ENCODE measurements around the gene FBXO47.

Gene FBXO47

GRCh38 chr17:38892620-38893019, 74.6 kb downstream of the FBXO47 start:
- TF ChIP-seq ZFX (IDR thresholded peaks at IDR 0.05) (no peak), CTCF (conservative IDR thresholded peaks at IDR 0.05) (no peak)
- H3K27ac ChIP-seq = no peak overlapping the region

DNA sequence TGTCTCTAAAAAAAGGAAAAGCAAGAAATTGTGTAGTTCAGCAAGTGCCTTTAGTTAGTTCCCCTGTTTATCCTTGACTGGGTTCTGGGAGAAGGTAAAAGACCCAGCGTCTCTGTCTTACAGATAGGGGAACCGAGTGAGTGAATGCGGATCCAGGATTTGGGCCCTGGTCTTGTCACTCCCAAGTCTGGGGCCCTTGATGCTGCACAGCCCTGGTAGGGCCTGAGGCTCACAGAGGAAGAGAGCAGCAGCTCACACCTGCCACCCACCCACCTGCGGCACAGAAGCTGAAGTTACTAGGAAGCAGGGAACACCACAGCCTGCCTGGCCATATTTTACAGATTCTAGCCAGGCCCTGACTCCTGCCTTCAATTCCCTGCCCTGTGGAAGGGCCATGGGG, 75.1 kb downstream of the FBXO47 start:
- TF ChIP-seq CTCF (conservative IDR thresholded peaks at IDR 0.05) (no peak), ZFX (IDR thresholded peaks at IDR 0.05) (no peak)
- no peak overlapping the region for H3K27ac ChIP-seq

DNA sequence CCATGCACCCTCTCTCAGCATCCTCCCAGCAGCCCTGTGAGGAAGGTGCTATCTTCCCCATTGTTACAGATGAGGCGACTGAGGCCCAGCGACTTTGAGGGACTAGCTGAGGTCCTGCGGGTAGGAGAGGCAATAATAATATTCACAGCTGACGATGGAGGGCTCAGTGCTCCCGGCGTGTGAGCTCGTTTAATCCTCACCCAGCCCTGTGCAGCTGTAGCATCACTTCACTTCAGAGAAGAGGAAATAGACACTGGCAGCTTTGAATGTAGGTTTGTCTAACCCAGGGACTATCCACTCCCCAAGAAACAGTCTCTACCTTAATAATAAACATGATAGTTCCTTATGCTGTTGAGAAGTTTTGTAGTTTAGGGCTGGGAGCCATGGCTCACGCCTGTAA, 75.8 kb downstream of the FBXO47 start:
- TF ChIP-seq CTCF (conservative IDR thresholded peaks at IDR 0.05) (no peak), ZFX (IDR thresholded peaks at IDR 0.05) (no peak)
- no peak overlapping the region for H3K27ac ChIP-seq

GRCh38 chr17:38890410-38890746, 76.8 kb downstream of the FBXO47 start:
- no peak for TF ChIP-seq ZFX (IDR thresholded peaks at IDR 0.05)
- TF ChIP-seq CTCF (conservative IDR thresholded peaks at IDR 0.05) = no peak
- H3K27ac ChIP-seq = no peak overlapping the region

DNA sequence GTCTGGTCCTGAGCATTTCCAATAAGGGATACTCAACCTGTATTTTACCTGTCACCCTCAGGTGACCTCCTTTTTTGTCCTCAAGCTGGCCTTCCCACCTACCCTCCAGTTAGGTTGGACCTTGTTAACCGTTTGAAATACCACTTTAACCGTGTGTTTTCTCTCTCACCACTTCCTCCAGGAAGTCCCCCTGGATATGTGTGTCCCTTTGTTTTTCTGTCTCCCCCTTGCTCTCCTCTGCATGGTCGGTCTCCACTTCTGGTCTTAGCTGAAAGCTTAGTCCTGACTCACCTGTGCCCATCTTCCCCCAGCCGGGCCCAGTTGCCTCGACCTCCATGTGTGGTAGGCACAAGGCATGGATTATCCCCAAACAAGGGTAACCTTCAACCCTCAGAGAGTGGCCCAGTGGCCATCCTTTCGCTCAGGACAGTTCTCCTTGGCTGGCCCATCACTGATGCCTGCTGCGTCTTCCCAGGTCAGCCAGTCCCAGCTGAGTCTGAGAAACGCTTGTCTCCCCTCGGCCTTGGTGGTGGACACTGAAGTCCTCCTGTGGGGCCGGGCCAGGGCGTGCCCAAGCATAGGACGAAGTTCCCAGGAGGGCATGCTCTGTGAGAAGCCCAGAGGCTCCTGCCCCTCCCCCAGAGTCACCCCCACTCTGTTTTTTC, 77.3 kb downstream of the FBXO47 start:
- TF ChIP-seq CTCF (conservative IDR thresholded peaks at IDR 0.05) (no peak), ZFX (IDR thresholded peaks at IDR 0.05) (no peak)
- no peak overlapping the region for H3K27ac ChIP-seq

DNA sequence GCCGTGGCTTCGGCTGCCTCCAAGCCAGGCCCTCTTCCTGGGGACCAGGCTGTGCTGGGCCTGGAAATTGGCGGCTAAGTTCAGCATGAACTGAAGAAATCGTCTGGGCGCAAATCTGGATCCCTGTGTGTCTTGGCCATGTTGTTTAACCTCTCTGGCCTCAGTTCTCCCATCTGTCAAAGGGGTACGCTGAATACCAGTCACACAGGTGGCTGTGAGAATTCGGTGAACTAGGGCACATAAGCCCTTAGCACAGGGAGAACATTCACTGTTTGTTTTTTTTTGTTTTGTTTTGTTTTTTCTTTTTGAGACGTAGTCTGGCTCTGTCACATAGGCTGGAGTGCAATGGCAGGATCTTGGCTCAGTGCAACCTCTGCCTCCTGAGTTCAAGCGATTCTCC, 78.4 kb downstream of the FBXO47 start:
- no peak overlapping the region for H3K27ac ChIP-seq
- TF ChIP-seq ZFX (IDR thresholded peaks at IDR 0.05) (no peak), CTCF (conservative IDR thresholded peaks at IDR 0.05) (no peak)

- no peak overlapping the region for H3K27ac ChIP-seq
- no peak for TF ChIP-seq ZFX (IDR thresholded peaks at IDR 0.05)
- TF ChIP-seq CTCF (conservative IDR thresholded peaks at IDR 0.05) = no peak
These were observed 80.6 kb downstream of the FBXO47 start for GRCh38 chr17:38886643-38887010.
